Spleen (tissue), 7 donors: ENCODE data around the gene ZGRF1.

Source experiments
- POLR2A ChIP-seq, 3 donors: fragments of 450-650 bp; IDR thresholded peaks; one replicate each; pipeline ENCODE4 v1.5.1; 2017; ENCODE audit warnings: antibody characterized with exemption in 3 of 3, mild to moderate bottlenecking in 1 of 3
- TF ChIP-seq, protein P1 (sequence below), 11 experiments: fragments of 200-600 bp in 7 of 11; fragments of 450-650 bp in 4 of 11; sonication (generic) in 4 of 11; IDR thresholded peaks in 8 of 11; conservative IDR thresholded peaks in 3 of 11; 1 replicate in 7 of 11; 2 replicates in 4 of 11; pipeline versions ENCODE4 v1.4.0 to v1.8.0; 2016 to 2021; ENCODE audit warnings: antibody characterized with exemption in 11 of 11, inconsistent platforms in 4 of 11, mild to moderate bottlenecking in 1 of 11
- donor health status: DM: no; HTN: no; CAD: no; lungs with moderate emphysema.
- donor health status: DM: no; HTN: no; CAD: no.
- donor health status: DM: no; HTN: no; CAD: no.

DNA sequence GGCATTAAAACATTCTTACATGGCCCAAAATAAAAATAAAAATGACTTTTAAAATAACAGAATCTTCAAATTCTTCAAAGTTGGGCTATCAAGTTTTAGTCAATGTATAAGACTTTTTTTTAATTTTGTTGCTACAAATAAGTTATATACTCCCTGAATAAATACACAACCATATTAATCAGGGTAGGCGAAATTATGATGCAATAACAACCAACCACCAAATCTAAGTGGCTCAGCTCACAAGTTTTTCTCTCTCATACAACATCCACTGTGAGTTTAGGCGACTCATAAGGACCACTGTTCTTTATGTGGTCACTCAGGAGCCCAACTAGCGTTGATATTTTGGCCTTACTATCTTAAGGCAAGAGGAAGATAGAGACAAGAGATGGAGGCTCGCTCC is 131.9 kb downstream of the ZGRF1 start:
- TF ChIP-seq, protein P1, sequence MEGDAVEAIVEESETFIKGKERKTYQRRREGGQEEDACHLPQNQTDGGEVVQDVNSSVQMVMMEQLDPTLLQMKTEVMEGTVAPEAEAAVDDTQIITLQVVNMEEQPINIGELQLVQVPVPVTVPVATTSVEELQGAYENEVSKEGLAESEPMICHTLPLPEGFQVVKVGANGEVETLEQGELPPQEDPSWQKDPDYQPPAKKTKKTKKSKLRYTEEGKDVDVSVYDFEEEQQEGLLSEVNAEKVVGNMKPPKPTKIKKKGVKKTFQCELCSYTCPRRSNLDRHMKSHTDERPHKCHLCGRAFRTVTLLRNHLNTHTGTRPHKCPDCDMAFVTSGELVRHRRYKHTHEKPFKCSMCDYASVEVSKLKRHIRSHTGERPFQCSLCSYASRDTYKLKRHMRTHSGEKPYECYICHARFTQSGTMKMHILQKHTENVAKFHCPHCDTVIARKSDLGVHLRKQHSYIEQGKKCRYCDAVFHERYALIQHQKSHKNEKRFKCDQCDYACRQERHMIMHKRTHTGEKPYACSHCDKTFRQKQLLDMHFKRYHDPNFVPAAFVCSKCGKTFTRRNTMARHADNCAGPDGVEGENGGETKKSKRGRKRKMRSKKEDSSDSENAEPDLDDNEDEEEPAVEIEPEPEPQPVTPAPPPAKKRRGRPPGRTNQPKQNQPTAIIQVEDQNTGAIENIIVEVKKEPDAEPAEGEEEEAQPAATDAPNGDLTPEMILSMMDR (IDR thresholded peaks at IDR 0.05 in 8 of 11, conservative IDR thresholded peaks at IDR 0.05 in 3 of 11): no peak
- TF ChIP-seq POLR2A (IDR thresholded peaks at IDR 0.05): no peak
